Loucy (cell line): ENCODE measurements around the gene SLC25A40.

ENCODE experiments used
- H2AFZ ChIP-seq: fragments of 200-600 bp; sonication (generic); 2 replicates; pipeline ENCODE4 v1.6.0; 2016; ENCODE audit warnings: antibody characterized with exemption, mild to moderate bottlenecking, low read length, moderate library complexity
- H3F3A ChIP-seq: fragments of 200-600 bp; 2 replicates; pipeline ENCODE4 v1.6.0; 2016; ENCODE audit warnings: antibody characterized with exemption, low read depth, mild to moderate bottlenecking
- H3K27me3 ChIP-seq: fragments of 200-600 bp; sonication (generic); 2 replicates; pipeline ENCODE4 v1.6.1; 2014; ENCODE audit warnings: low read length, mild to moderate bottlenecking; ENCODE audit not compliant: insufficient read depth, poor library complexity, severe bottlenecking
- H3K36me3 ChIP-seq: fragments of 200-600 bp; sonication (generic); 2 replicates; pipeline ENCODE4 v1.6.1; 2016; ENCODE audit warnings: low read length; ENCODE audit not compliant: insufficient read depth
- H3K4me1 ChIP-seq: fragments of 200-600 bp; sonication (generic); 2 replicates; pipeline ENCODE4 v1.5.1; 2014; ENCODE audit warnings: low read length, mild to moderate bottlenecking; ENCODE audit not compliant: insufficient read depth, poor library complexity, severe bottlenecking
- H3K4me2 ChIP-seq: fragments of 200-600 bp; sonication (generic); 2 replicates; pipeline ENCODE4 v1.6.0; 2014; ENCODE audit warnings: antibody characterized with exemption, low read length, low read depth, mild to moderate bottlenecking; ENCODE audit not compliant: poor library complexity, severe bottlenecking
- H3K4me3 ChIP-seq: fragments of 200-600 bp; sonication (generic); 2 replicates; pipeline ENCODE4 v1.5.1; 2014; ENCODE audit warnings: low read length, mild to moderate bottlenecking, mixed read lengths; ENCODE audit not compliant: poor library complexity, severe bottlenecking
- H3K79me2 ChIP-seq: fragments of 200-600 bp; sonication (generic); 2 replicates; pipeline ENCODE4 v1.6.1; 2014; ENCODE audit warnings: low read length; ENCODE audit not compliant: insufficient read depth
- H3K9ac ChIP-seq: fragments of 200-600 bp; sonication (generic); 2 replicates; pipeline ENCODE4 v1.6.0; 2014; ENCODE audit warnings: mild to moderate bottlenecking, low read depth, low read length, moderate library complexity; ENCODE audit not compliant: poor library complexity, severe bottlenecking
- H3K9me2 ChIP-seq: fragments of 200-600 bp; sonication (generic); replicated peaks from 2 replicates; pipeline ENCODE4 v1.6.1; 2016; ENCODE audit warnings: low read depth, low read length, mixed read lengths
- H3K9me3 ChIP-seq: fragments of 200-600 bp; sonication (generic); 2 replicates; pipeline ENCODE4 v1.6.1; 2014; ENCODE audit warnings: mild to moderate bottlenecking, antibody characterized with exemption, low read length, low read depth; ENCODE audit not compliant: insufficient read depth
- H4K20me1 ChIP-seq: fragments of 200-600 bp; sonication (generic); 2 replicates; pipeline ENCODE4 v1.6.0; 2014; ENCODE audit warnings: antibody characterized with exemption, low read length, mild to moderate bottlenecking; ENCODE audit not compliant: insufficient read depth, poor library complexity, severe bottlenecking
- EZH2phosphoT487 ChIP-seq: fragments of 200-600 bp; IDR thresholded peaks from 2 replicates; pipeline ENCODE4 v1.6.1; 2018; ENCODE audit warnings: antibody characterized with exemption, mild to moderate bottlenecking, moderate library complexity, borderline replicate concordance
- TF ChIP-seq, protein P1 (sequence below): fragments of 200-600 bp; sonication (generic); conservative IDR thresholded peaks from 2 replicates; pipeline ENCODE4 v1.5.1; 2014; ENCODE audit warnings: mild to moderate bottlenecking, antibody characterized with exemption, low read length

Gene SLC25A40

DNA sequence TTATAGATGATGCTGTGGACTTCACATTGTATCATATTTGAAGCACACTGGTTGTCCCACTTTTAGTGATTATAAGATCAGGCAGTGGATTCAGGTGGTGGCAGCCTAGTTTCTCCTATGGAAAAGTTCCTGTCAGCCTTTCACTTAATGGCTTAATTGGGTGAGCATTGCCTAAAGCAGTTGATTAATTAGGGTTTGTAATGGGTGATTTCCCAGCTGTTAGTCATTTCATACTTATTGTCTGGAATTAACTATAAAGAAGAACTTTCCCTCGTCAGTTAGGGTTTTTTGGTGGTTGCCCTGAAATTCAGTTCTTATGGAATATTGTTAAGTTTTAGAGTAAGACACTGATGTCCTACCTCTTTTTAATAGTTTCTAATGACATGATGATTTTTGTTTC is 78.8 kb downstream of the SLC25A40 start:
- Histone ChIP-seq H3K9me3 (no peaks in the 10 kb centered on the region), H3K79me2 (no peaks in the 10 kb centered on the region), H3K4me1 (no peaks in the 10 kb centered on the region), H3K4me2 (no peak overlapping the region), H4K20me1 (no peaks in the 10 kb centered on the region), H3F3A (no peaks in the 10 kb centered on the region), H3K27me3 (no peaks in the 10 kb centered on the region), H3K9ac (no peak overlapping the region), H3K9me2 (no peaks in the 10 kb centered on the region), H2AFZ (no peak overlapping the region), H3K36me3 (no peaks in the 10 kb centered on the region), H3K4me3 (no peak overlapping the region)
- TF ChIP-seq EZH2phosphoT487, result no peak
- TF ChIP-seq, protein P1, sequence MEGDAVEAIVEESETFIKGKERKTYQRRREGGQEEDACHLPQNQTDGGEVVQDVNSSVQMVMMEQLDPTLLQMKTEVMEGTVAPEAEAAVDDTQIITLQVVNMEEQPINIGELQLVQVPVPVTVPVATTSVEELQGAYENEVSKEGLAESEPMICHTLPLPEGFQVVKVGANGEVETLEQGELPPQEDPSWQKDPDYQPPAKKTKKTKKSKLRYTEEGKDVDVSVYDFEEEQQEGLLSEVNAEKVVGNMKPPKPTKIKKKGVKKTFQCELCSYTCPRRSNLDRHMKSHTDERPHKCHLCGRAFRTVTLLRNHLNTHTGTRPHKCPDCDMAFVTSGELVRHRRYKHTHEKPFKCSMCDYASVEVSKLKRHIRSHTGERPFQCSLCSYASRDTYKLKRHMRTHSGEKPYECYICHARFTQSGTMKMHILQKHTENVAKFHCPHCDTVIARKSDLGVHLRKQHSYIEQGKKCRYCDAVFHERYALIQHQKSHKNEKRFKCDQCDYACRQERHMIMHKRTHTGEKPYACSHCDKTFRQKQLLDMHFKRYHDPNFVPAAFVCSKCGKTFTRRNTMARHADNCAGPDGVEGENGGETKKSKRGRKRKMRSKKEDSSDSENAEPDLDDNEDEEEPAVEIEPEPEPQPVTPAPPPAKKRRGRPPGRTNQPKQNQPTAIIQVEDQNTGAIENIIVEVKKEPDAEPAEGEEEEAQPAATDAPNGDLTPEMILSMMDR, result no peak

DNA sequence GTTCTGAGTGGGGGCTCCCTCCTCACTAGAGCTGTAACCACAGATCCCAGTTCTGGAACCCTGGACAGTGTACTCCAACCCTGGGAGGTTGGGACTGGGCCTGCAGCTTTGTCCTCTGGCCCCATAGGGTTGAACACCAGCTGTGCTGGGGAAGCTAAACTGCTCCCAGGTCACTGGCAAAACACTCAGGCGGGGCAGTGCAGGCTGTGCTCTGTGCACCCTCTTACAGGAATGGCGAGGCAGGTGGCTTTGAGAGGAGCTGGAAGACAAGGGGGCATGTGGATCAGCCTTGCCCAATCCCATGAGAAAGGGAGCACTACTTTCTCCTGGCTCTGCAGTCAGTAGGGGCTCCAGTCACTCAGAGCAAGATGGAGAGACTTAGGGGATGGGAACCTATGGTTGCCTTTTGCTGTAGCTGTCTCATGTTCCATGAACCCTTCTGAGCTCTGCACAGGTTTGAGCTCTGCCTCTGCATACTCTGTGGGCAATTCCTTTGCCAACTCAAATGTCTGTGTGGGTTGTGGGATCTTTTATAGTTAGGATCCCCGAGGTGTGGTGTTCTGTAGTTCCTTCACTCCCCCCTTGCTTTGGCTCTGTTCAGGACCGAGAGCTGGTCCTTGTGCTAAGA is 90.7 kb downstream of the SLC25A40 start:
- Histone ChIP-seq H3K27me3 (no peaks in the 10 kb centered on the region), H4K20me1 (no peaks in the 10 kb centered on the region), H3K4me2 (no peak overlapping the region), H3K79me2 (no peaks in the 10 kb centered on the region), H3K36me3 (no peaks in the 10 kb centered on the region), H2AFZ (peak overlapping the region; percentile 80), H3K9ac (no peak overlapping the region), H3F3A (no peaks in the 10 kb centered on the region), H3K9me2 (no peaks in the 10 kb centered on the region), H3K4me1 (no peaks in the 10 kb centered on the region), H3K4me3 (no peak overlapping the region), H3K9me3 (no peaks in the 10 kb centered on the region)
- TF ChIP-seq, protein P1, result no peak
- TF ChIP-seq EZH2phosphoT487, result no peak

DNA sequence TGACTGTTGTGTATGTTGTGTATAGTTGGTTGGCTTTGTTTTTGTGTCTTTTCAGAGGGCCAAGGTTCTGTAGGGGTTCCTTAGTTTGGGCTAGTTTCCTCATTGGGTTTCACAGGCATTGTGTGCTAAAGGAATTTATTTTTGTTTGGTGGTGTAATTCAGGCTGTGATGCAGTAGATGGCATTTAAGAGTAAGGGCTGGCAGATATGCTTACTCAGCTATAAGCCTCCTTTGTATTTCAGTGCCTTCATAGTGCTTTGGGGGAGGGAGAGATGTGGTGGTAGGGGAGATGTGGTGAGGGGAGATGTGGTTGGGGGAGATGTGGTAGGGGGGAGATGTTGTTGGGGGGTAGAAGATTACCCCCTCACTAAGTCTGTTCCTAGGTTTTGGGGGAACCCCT is 91.7 kb downstream of the SLC25A40 start:
- H3K27me3 ChIP-seq, result no peaks in the 10 kb centered on the region
- H3K4me1 ChIP-seq, result no peaks in the 10 kb centered on the region
- no peaks in the 10 kb centered on the region for H3K79me2 ChIP-seq
- H2AFZ ChIP-seq, result no peak overlapping the region
- no peak overlapping the region for H3K4me3 ChIP-seq
- H3K9me3 ChIP-seq, result no peaks in the 10 kb centered on the region
- no peaks in the 10 kb centered on the region for H3K9me2 ChIP-seq
- no peaks in the 10 kb centered on the region for H3K36me3 ChIP-seq
- TF ChIP-seq, protein P1, result peak; percentile 39
- no peak for TF ChIP-seq EZH2phosphoT487
- no peaks in the 10 kb centered on the region for H3F3A ChIP-seq
- no peaks in the 10 kb centered on the region for H4K20me1 ChIP-seq
- no peak overlapping the region for H3K9ac ChIP-seq
- no peak overlapping the region for H3K4me2 ChIP-seq
